Neural progenitor cell (in vitro differentiated cells): Measurements from ENCODE around the gene CD48. TPM values are rescaled to one million over a fixed set of nuclear protein-coding genes. Genes with fewer than 3 reads are reported as not detected.

Experiments used
- DNase-seq: peaks from one replicate; pipeline ENCODE4 v3.0.0-alpha.2; 2016; ENCODE audit warnings: low spot score
- H2AFZ ChIP-seq: fragments of 200-600 bp; sonication (generic); replicated peaks from 2 replicates; pipeline ENCODE4 v1.6.1; 2016; ENCODE audit warnings: antibody characterized with exemption
- H3F3A ChIP-seq: fragments of 200-600 bp; sonication (generic); 2 replicates; pipeline ENCODE4 v1.6.1; 2016; ENCODE audit warnings: antibody characterized with exemption, low read depth
- H3K27ac ChIP-seq: fragments of 200-600 bp; sonication (generic); 2 replicates; pipeline ENCODE4 v1.5.1; 2016; ENCODE audit warnings: mild to moderate bottlenecking
- H3K27me3 ChIP-seq: fragments of 200-600 bp; sonication (generic); 2 replicates; pipeline ENCODE4 v1.6.1; 2016; ENCODE audit warnings: mild to moderate bottlenecking, moderate library complexity
- H3K36me3 ChIP-seq: fragments of 200-600 bp; sonication (generic); 2 replicates; pipeline ENCODE4 v1.5.1; 2016
- H3K4me1 ChIP-seq: fragments of 200-600 bp; sonication (generic); 2 replicates; pipeline ENCODE4 v1.6.1; 2016; ENCODE audit warnings: mixed run types
- H3K4me2 ChIP-seq: fragments of 200-600 bp; sonication (generic); 2 replicates; pipeline ENCODE4 v1.6.1; 2016
- H3K4me3 ChIP-seq: fragments of 200-600 bp; sonication (generic); 2 replicates; pipeline ENCODE4 v1.5.1; 2016
- H3K79me2 ChIP-seq: fragments of 200-600 bp; sonication (generic); 2 replicates; pipeline ENCODE4 v1.6.1; 2016; ENCODE audit warnings: low read depth
- H3K9ac ChIP-seq: fragments of 200-600 bp; sonication (generic); 2 replicates; pipeline ENCODE4 v1.6.1; 2016
- H3K9me3 ChIP-seq: fragments of 200-600 bp; sonication (generic); 2 replicates; pipeline ENCODE4 v1.5.1; 2016; ENCODE audit warnings: low read depth
- H4K20me1 ChIP-seq: fragments of 200-600 bp; sonication (generic); 2 replicates; pipeline ENCODE4 v1.6.1; 2016; ENCODE audit warnings: low read depth
- H3K27ac Mint-ChIP-seq: 3 replicates; pipeline ENCODE4 v1.8.0; 2021; ENCODE audit warnings: mixed read lengths
- H3K27me3 Mint-ChIP-seq: 2 replicates; pipeline ENCODE4 v1.8.0; 2022; ENCODE audit warnings: low read depth, mild to moderate bottlenecking, inconsistent platforms, moderate library complexity, mixed read lengths; ENCODE audit not compliant: insufficient read depth
- H3K36me3 Mint-ChIP-seq: 3 replicates; pipeline ENCODE4 v1.8.0; 2021; ENCODE audit warnings: mixed read lengths
- H3K4me1 Mint-ChIP-seq: 3 replicates; pipeline ENCODE4 v1.8.0; 2021; ENCODE audit warnings: mixed read lengths
- H3K4me3 Mint-ChIP-seq: 3 replicates; pipeline ENCODE4 v1.8.0; 2021; ENCODE audit warnings: mild to moderate bottlenecking, moderate library complexity, mixed read lengths
- H3K9me3 Mint-ChIP-seq: 3 replicates; pipeline ENCODE4 v1.8.0; 2020; ENCODE audit warnings: mixed read lengths
- CTCF ChIP-seq: fragments of 200-600 bp; sonication (generic); IDR thresholded peaks from 2 replicates; pipeline ENCODE4 v1.5.1; 2017; ENCODE audit warnings: antibody characterized with exemption, mild to moderate bottlenecking
- EZH2 ChIP-seq: fragments of 200-600 bp; sonication (generic); IDR thresholded peaks from 2 replicates; pipeline ENCODE4 v1.6.1; 2017; ENCODE audit warnings: antibody characterized with exemption, mild to moderate bottlenecking, moderate library complexity
- EZH2phosphoT487 ChIP-seq: fragments of 200-600 bp; sonication (generic); IDR thresholded peaks from 2 replicates; pipeline ENCODE4 v1.6.1; 2017; ENCODE audit warnings: antibody characterized with exemption
- total RNA-seq: library from RNA; depleted of rRNA; stranded (reverse); fragments of >200 nt; gene quantifications from 2 replicates; pipeline ENCODE4 v1.2.3, GENCODE V29; 2015; ENCODE audit warnings: low replicate concordance

CD48 gene
- total RNA-seq, 1 donor from 2014 or later = not detected

- no peak overlapping the region for H3K27ac Mint-ChIP-seq
- no peak overlapping the region for H3K27ac ChIP-seq
- no peak overlapping the region for H3K9ac ChIP-seq
- no peaks in the 10 kb centered on the region for H3K27me3 Mint-ChIP-seq
- H3F3A ChIP-seq = no peaks in the 10 kb centered on the region
- no peaks in the 10 kb centered on the region for H3K36me3 ChIP-seq
- H3K4me1 ChIP-seq = peaks cover 7% of the 10 kb centered on the region
- H2AFZ ChIP-seq = no peak overlapping the region
- no peaks in the 10 kb centered on the region for H3K36me3 Mint-ChIP-seq
- peaks cover 2% of the 10 kb centered on the region for H3K9me3 Mint-ChIP-seq
- no peaks in the 10 kb centered on the region for H3K27me3 ChIP-seq
- no peak overlapping the region for H3K4me3 ChIP-seq
- no peak for TF ChIP-seq CTCF
- TF ChIP-seq EZH2phosphoT487 = no peak
- no peak for TF ChIP-seq EZH2
- no peaks in the 10 kb centered on the region for H3K4me1 Mint-ChIP-seq
- no peaks in the 10 kb centered on the region for H3K79me2 ChIP-seq
- H4K20me1 ChIP-seq = no peaks in the 10 kb centered on the region
- H3K4me3 Mint-ChIP-seq = no peak overlapping the region
- peaks cover 6% of the 10 kb centered on the region for H3K9me3 ChIP-seq
- DNase-seq = no peak
- H3K4me2 ChIP-seq = no peak overlapping the region
These were observed 41.8 kb downstream of the CD48 start for GRCh38 chr1:160669802-160670201.

GRCh38 chr1:160669276-160669675 is 42.3 kb downstream of the CD48 start:
- no peak overlapping the region for H2AFZ ChIP-seq
- no peaks in the 10 kb centered on the region for H3F3A ChIP-seq
- peaks cover 6% of the 10 kb centered on the region for H3K9me3 ChIP-seq
- peaks cover 3% of the 10 kb centered on the region for H3K9me3 Mint-ChIP-seq
- H3K4me1 ChIP-seq = peaks cover 7% of the 10 kb centered on the region
- no peaks in the 10 kb centered on the region for H3K27me3 ChIP-seq
- H3K4me3 Mint-ChIP-seq = no peak overlapping the region
- H3K27me3 Mint-ChIP-seq = no peaks in the 10 kb centered on the region
- no peaks in the 10 kb centered on the region for H3K79me2 ChIP-seq
- H3K36me3 ChIP-seq = no peaks in the 10 kb centered on the region
- H3K4me1 Mint-ChIP-seq = no peaks in the 10 kb centered on the region
- H3K4me2 ChIP-seq = no peak overlapping the region
- no peaks in the 10 kb centered on the region for H4K20me1 ChIP-seq
- no peak overlapping the region for H3K27ac Mint-ChIP-seq
- H3K36me3 Mint-ChIP-seq = no peaks in the 10 kb centered on the region
- no peak for DNase-seq
- no peak overlapping the region for H3K9ac ChIP-seq
- no peak for TF ChIP-seq CTCF
- no peak for TF ChIP-seq EZH2
- TF ChIP-seq EZH2phosphoT487 = no peak
- H3K4me3 ChIP-seq = no peak overlapping the region
- no peak overlapping the region for H3K27ac ChIP-seq

- no peaks in the 10 kb centered on the region for H3K27me3 ChIP-seq
- Mint-ChIP-seq H3K36me3 (no peaks in the 10 kb centered on the region), H3K27ac (no peak overlapping the region), H3K4me3 (no peak overlapping the region), H3K4me1 (no peaks in the 10 kb centered on the region), H3K9me3 (peaks cover 3% of the 10 kb centered on the region), H3K27me3 (no peaks in the 10 kb centered on the region)
- DNase-seq = no peak
- no peak overlapping the region for H3K27ac ChIP-seq
- no peaks in the 10 kb centered on the region for H3F3A ChIP-seq
- H3K36me3 ChIP-seq = no peaks in the 10 kb centered on the region
- no peaks in the 10 kb centered on the region for H3K79me2 ChIP-seq
- H3K9ac ChIP-seq = no peak overlapping the region
- peaks cover 7% of the 10 kb centered on the region for H3K4me1 ChIP-seq
- H3K4me3 ChIP-seq = no peak overlapping the region
- no peak overlapping the region for H3K4me2 ChIP-seq
- H2AFZ ChIP-seq = no peak overlapping the region
- H3K9me3 ChIP-seq = peaks cover 6% of the 10 kb centered on the region
- H4K20me1 ChIP-seq = no peaks in the 10 kb centered on the region
- no peak for TF ChIP-seq EZH2phosphoT487
- TF ChIP-seq CTCF = no peak
- TF ChIP-seq EZH2 = no peak
These were observed 43.7 kb downstream of the CD48 start for GRCh38 chr1:160667896-160668295.
